ENCODE data around the gene DNAH14. TPM values are rescaled to one million over a fixed set of nuclear protein-coding genes. Genes with fewer than 3 reads are reported as not detected.

Gene DNAH14
- total RNA-seq, 2 donors from 2014 or later, result 36.6 to 41.6 TPM

- Mint-ChIP-seq H3K9me3 (no peaks in the 10 kb centered on the region), H3K4me3 (no peak overlapping the region), H3K27me3 (ENCODE audit: insufficient read depth) (peaks cover 51% of the 10 kb centered on the region), H3K36me3 (ENCODE audit: low read depth) (peaks cover 44% of the 10 kb centered on the region), H3K4me1 (peaks cover 39% of the 10 kb centered on the region), H3K27ac (no peak overlapping the region)
- Histone ChIP-seq H3K36me3 (ENCODE audit: control insufficient read depth, insufficient read depth, low read length) (peaks cover 90% of the 10 kb centered on the region), H3K27me3 (ENCODE audit: control insufficient read depth, insufficient read depth, low read length, poor library complexity, severe bottlenecking) (no peaks in the 10 kb centered on the region), H3K9ac (ENCODE audit: extremely low read depth, low read length, poor library complexity, severe bottlenecking) (no peak overlapping the region), H3K9me3 (ENCODE audit: control insufficient read depth, low read length) (no peaks in the 10 kb centered on the region), H3K27ac (ENCODE audit: low read depth, low read length) (no peak overlapping the region), H3K4me3 (ENCODE audit: low read length) (peak overlapping the region; percentile 27), H3K4me1 (ENCODE audit: control insufficient read depth, insufficient read depth, low read length) (peaks cover 5% of the 10 kb centered on the region)
- no peak for DNase-seq
- WGBS, 2 experiments (ENCODE audit: insufficient coverage in 1 of 2, insufficient read length in 1 of 2), result 71 to 98% methylated on average over 1 of the region's 2 CpGs
- TF ChIP-seq CTCF (conservative IDR thresholded peaks at IDR 0.05), result no peak
Measured at GRCh38 chr1:225407755-225408154, 478.3 kb downstream of the DNAH14 start.

GRCh38 chr1:225408249-225408648 lies 478.8 kb downstream of the DNAH14 start:
- Mint-ChIP-seq H3K27ac (no peak overlapping the region), H3K4me1 (peaks cover 44% of the 10 kb centered on the region), H3K27me3 (ENCODE audit: insufficient read depth) (peaks cover 53% of the 10 kb centered on the region), H3K9me3 (no peaks in the 10 kb centered on the region), H3K36me3 (ENCODE audit: low read depth) (peaks cover 45% of the 10 kb centered on the region), H3K4me3 (no peak overlapping the region)
- Histone ChIP-seq H3K36me3 (ENCODE audit: control insufficient read depth, insufficient read depth, low read length) (peaks cover 90% of the 10 kb centered on the region), H3K4me3 (ENCODE audit: low read length) (peak overlapping the region; percentile 27), H3K27ac (ENCODE audit: low read depth, low read length) (no peak overlapping the region), H3K4me1 (ENCODE audit: control insufficient read depth, insufficient read depth, low read length) (peaks cover 5% of the 10 kb centered on the region), H3K9ac (ENCODE audit: extremely low read depth, low read length, poor library complexity, severe bottlenecking) (no peak overlapping the region), H3K9me3 (ENCODE audit: control insufficient read depth, low read length) (no peaks in the 10 kb centered on the region), H3K27me3 (ENCODE audit: control insufficient read depth, insufficient read depth, low read length, poor library complexity, severe bottlenecking) (no peaks in the 10 kb centered on the region)
- peak; percentile 79 for DNase-seq
- TF ChIP-seq CTCF (conservative IDR thresholded peaks at IDR 0.05), result no peak
- 55 to 73% methylated on average over 2 to 4 of the region's 4 CpGs for WGBS, 2 experiments (ENCODE audit: insufficient coverage in 1 of 2, insufficient read length in 1 of 2)

- no peak overlapping the region for H3K4me3 Mint-ChIP-seq
- Histone ChIP-seq H3K9ac (ENCODE audit: extremely low read depth, low read length, poor library complexity, severe bottlenecking) (no peak overlapping the region), H3K9me3 (ENCODE audit: control insufficient read depth, low read length) (no peaks in the 10 kb centered on the region), H3K27me3 (ENCODE audit: control insufficient read depth, insufficient read depth, low read length, poor library complexity, severe bottlenecking) (no peaks in the 10 kb centered on the region), H3K4me1 (ENCODE audit: control insufficient read depth, insufficient read depth, low read length) (peaks cover 5% of the 10 kb centered on the region), H3K36me3 (ENCODE audit: control insufficient read depth, insufficient read depth, low read length) (peaks cover 92% of the 10 kb centered on the region), H3K4me3 (ENCODE audit: low read length) (no peak overlapping the region), H3K27ac (ENCODE audit: low read depth, low read length) (no peak overlapping the region)
- WGBS, 2 experiments (ENCODE audit: insufficient coverage in 1 of 2, insufficient read length in 1 of 2), result 69 to 81% methylated on average over 4 to 8 of the region's 8 CpGs
- no peak overlapping the region for H3K27ac Mint-ChIP-seq
- TF ChIP-seq CTCF (conservative IDR thresholded peaks at IDR 0.05), result no peak
- DNase-seq, result peak; percentile 64
- peaks cover 49% of the 10 kb centered on the region for H3K4me1 Mint-ChIP-seq
- H3K36me3 Mint-ChIP-seq (ENCODE audit: low read depth), result peaks cover 43% of the 10 kb centered on the region
- no peaks in the 10 kb centered on the region for H3K9me3 Mint-ChIP-seq
- peaks cover 53% of the 10 kb centered on the region for H3K27me3 Mint-ChIP-seq (ENCODE audit: insufficient read depth)
Measured at GRCh38 chr1:225409051-225409450, 479.6 kb downstream of the DNAH14 start.
